ENCODE measurements around the gene USP53. TPM values are rescaled to one million over a fixed set of nuclear protein-coding genes. Genes with fewer than 3 reads are reported as not detected.

The USP53 gene
- total and polyA plus RNA-seq, 2 donors (not counting 3 experiments of a cell fraction or from before 2014, with no cell fraction given) = 7.8 to 22.8 TPM

GRCh38 chr4:119314356-119314755, 101.8 kb downstream of the USP53 start:
- no peak overlapping the region for H3K9ac ChIP-seq (replicated peaks; ENCODE audit: extremely low read depth, insufficient read depth, low read length)
- H3K27me3 ChIP-seq (ENCODE audit: control insufficient read depth in 2 of 2, insufficient read depth in 2 of 2, low read length in 2 of 2) = peaks cover 5 to 15% of the 10 kb centered on the region in 2 experiments
- H3K79me2 ChIP-seq (ENCODE audit: control insufficient read depth, insufficient read depth, low read length) = no peaks in the 10 kb centered on the region
- no peaks in the 10 kb centered on the region for H3K9me1 ChIP-seq (replicated peaks; ENCODE audit: control insufficient read depth, extremely low read depth, insufficient read depth, low read length)
- H4K20me1 ChIP-seq (replicated peaks; ENCODE audit: control insufficient read depth, extremely low read depth, insufficient read depth, low read length) = no peaks in the 10 kb centered on the region
- no peak overlapping the region for H3K27ac ChIP-seq (ENCODE audit: insufficient read depth, low read depth, low read length)
- POLR2A ChIA-PET = no interaction called here
- CTCF ChIA-PET = interaction anchor here (1.6 kb wide), 1 partner anchor 179 kb away, joined by 5 read pairs; no protein-coding TSS in a partner anchor
- no peak overlapping the region for H3K4me2 ChIP-seq (ENCODE audit: insufficient read depth, low read length)
- no peaks in the 10 kb centered on the region for H3K4me1 ChIP-seq (ENCODE audit: control insufficient read depth, extremely low read depth, insufficient read depth, low read length)
- TF ChIP-seq MYC (IDR thresholded peaks at IDR 0.05; ENCODE audit: low read depth, low read length) (no peak), CTCF (IDR thresholded peaks at IDR 0.05; ENCODE audit: extremely low read depth in 1 of 2, insufficient read depth in 1 of 2, low read depth in 1 of 2, low read length in 2 of 2) (peak; percentile 23 to 41)
- dilution Hi-C loops (cut with MboI; ENCODE audit: extremely low pct_ligation_motif_present, low sequenced_read_pairs) (no loop called here), intact Hi-C loops (cut with micrococcal nuclease) (loop anchor here (1.0 to 2.0 kb wide), 5 partner anchors 176 to 736 kb away; no protein-coding TSS in a partner anchor)
- DNase-seq (ENCODE audit: low read depth, low spot score) (peak; percentile 53), FAIRE-seq (no peak)
- BruUV-seq (replicated peaks) = no TSS peak
- H2AFZ ChIP-seq (ENCODE audit: low read depth, low read length) = no peak overlapping the region
- no peaks in the 10 kb centered on the region for H3K9me3 ChIP-seq (replicated peaks; ENCODE audit: control insufficient read depth, insufficient read depth, low read length)
- no peaks in the 10 kb centered on the region for H3K36me3 ChIP-seq (ENCODE audit: control insufficient read depth in 2 of 2, extremely low read depth in 1 of 2, insufficient read depth in 2 of 2, low read length in 2 of 2)
- no peak overlapping the region for H3K4me3 ChIP-seq (replicated peaks in 1 of 3; ENCODE audit: insufficient read depth in 1 of 3, low read depth in 1 of 3, low read length in 3 of 3)

- ChIA-PET POLR2A (no interaction called here), CTCF (interaction anchor here (1.0 to 3.1 kb wide), 5 partner anchors 179 to 741 kb away, joined by 3 to 15 read pairs (median 4); no protein-coding TSS in a partner anchor)
- no peaks in the 10 kb centered on the region for H4K20me1 ChIP-seq (replicated peaks; ENCODE audit: control insufficient read depth, extremely low read depth, insufficient read depth, low read length)
- TF ChIP-seq JUN (IDR thresholded peaks at IDR 0.05; ENCODE audit: borderline replicate concordance, insufficient read depth, insufficient read length, low read depth) = no peak
- no peak overlapping the region for H2AFZ ChIP-seq (ENCODE audit: low read depth, low read length)
- no peaks in the 10 kb centered on the region for H3K79me2 ChIP-seq (ENCODE audit: control insufficient read depth, insufficient read depth, low read length)
- peaks cover 5 to 15% of the 10 kb centered on the region in 2 experiments for H3K27me3 ChIP-seq (ENCODE audit: control insufficient read depth in 2 of 2, insufficient read depth in 2 of 2, low read length in 2 of 2)
- no peak overlapping the region for H3K9ac ChIP-seq (replicated peaks; ENCODE audit: extremely low read depth, insufficient read depth, low read length)
- intact Hi-C loops (cut with micrococcal nuclease) = loop anchor here (2.0 kb wide), 2 partner anchors 244 to 472 kb away; no protein-coding TSS in a partner anchor
- H3K9me1 ChIP-seq (replicated peaks; ENCODE audit: control insufficient read depth, extremely low read depth, insufficient read depth, low read length) = no peaks in the 10 kb centered on the region
- FAIRE-seq (no peak), DNase-seq (ENCODE audit: low read depth, low spot score) (no peak)
- H3K36me3 ChIP-seq (ENCODE audit: control insufficient read depth in 2 of 2, extremely low read depth in 1 of 2, insufficient read depth in 2 of 2, low read length in 2 of 2) = no peaks in the 10 kb centered on the region
- dilution Hi-C loops (cut with MboI; ENCODE audit: extremely low pct_ligation_motif_present, low sequenced_read_pairs) = no loop called here
- H3K4me1 ChIP-seq (ENCODE audit: control insufficient read depth, extremely low read depth, insufficient read depth, low read length) = no peaks in the 10 kb centered on the region
- no peaks in the 10 kb centered on the region for H3K9me3 ChIP-seq (replicated peaks; ENCODE audit: control insufficient read depth, insufficient read depth, low read length)
- H3K4me3 ChIP-seq (replicated peaks in 1 of 3; ENCODE audit: insufficient read depth in 1 of 3, low read depth in 1 of 3, low read length in 3 of 3) = no peak overlapping the region
- no peak overlapping the region for H3K27ac ChIP-seq (ENCODE audit: insufficient read depth, low read depth, low read length)
- no peak overlapping the region for H3K4me2 ChIP-seq (ENCODE audit: insufficient read depth, low read length)
- BruUV-seq (replicated peaks) = no TSS peak
Observed at GRCh38 chr4:119315036-119315435, 102.5 kb downstream of the USP53 start.
